Hepatocyte (in vitro differentiated cells): ENCODE results near the gene BCAS3. TPM values are rescaled to one million over a fixed set of nuclear protein-coding genes. Genes with fewer than 3 reads are reported as not detected.

Experiments
- DNase-seq: peaks from one replicate; pipeline ENCODE4 v3.0.0-alpha.2; 2016; ENCODE audit warnings: low spot score
- H2AFZ ChIP-seq: fragments of 200-600 bp; sonication (generic); 2 replicates; pipeline ENCODE4 v1.6.0; 2016; ENCODE audit warnings: antibody characterized with exemption, mild to moderate bottlenecking
- H3K27ac ChIP-seq: fragments of 200-600 bp; sonication (generic); 2 replicates; pipeline ENCODE4 v1.5.1; 2016; ENCODE audit warnings: mild to moderate bottlenecking
- H3K27me3 ChIP-seq: fragments of 200-600 bp; sonication (generic); 2 replicates; pipeline ENCODE4 v1.6.1; 2016
- H3K36me3 ChIP-seq: fragments of 200-600 bp; sonication (generic); replicated peaks from 2 replicates; pipeline ENCODE4 v1.5.1; 2016; ENCODE audit warnings: low read depth; ENCODE audit not compliant: insufficient read depth
- H3K4me1 ChIP-seq: fragments of 200-600 bp; sonication (generic); 2 replicates; pipeline ENCODE4 v1.5.1; 2016; ENCODE audit warnings: mild to moderate bottlenecking, moderate library complexity; ENCODE audit not compliant: insufficient read depth
- H3K4me2 ChIP-seq: fragments of 200-600 bp; sonication (generic); 2 replicates; pipeline ENCODE4 v1.6.0; 2016
- H3K4me3 ChIP-seq: fragments of 200-600 bp; sonication (generic); 2 replicates; pipeline ENCODE4 v1.5.1; 2016; ENCODE audit warnings: mild to moderate bottlenecking
- H3K79me2 ChIP-seq: fragments of 200-600 bp; sonication (generic); 2 replicates; pipeline ENCODE4 v1.6.0; 2017; ENCODE audit warnings: mild to moderate bottlenecking
- H3K9me2 ChIP-seq: fragments of 200-600 bp; sonication (generic); replicated peaks from 2 replicates; pipeline ENCODE4 v1.6.0; 2017; ENCODE audit warnings: mild to moderate bottlenecking; ENCODE audit not compliant: insufficient read depth
- H3K9me3 ChIP-seq: fragments of 200-600 bp; sonication (generic); 2 replicates; pipeline ENCODE4 v1.5.1; 2016; ENCODE audit warnings: low read depth, mild to moderate bottlenecking
- H4K20me1 ChIP-seq: fragments of 200-600 bp; sonication (generic); 2 replicates; pipeline ENCODE4 v1.6.0; 2016; ENCODE audit warnings: mild to moderate bottlenecking; ENCODE audit not compliant: insufficient read depth, poor library complexity, severe bottlenecking
- CTCF ChIP-seq: fragments of 200-600 bp; sonication (generic); IDR thresholded peaks from 2 replicates; pipeline ENCODE4 v1.5.1; 2016; ENCODE audit warnings: antibody characterized with exemption, mild to moderate bottlenecking; ENCODE audit not compliant: poor library complexity
- EZH2 ChIP-seq: fragments of 200-600 bp; sonication (generic); IDR thresholded peaks from 2 replicates; pipeline ENCODE4 v1.6.1; 2016; ENCODE audit warnings: antibody characterized with exemption, mild to moderate bottlenecking, borderline replicate concordance
- EZH2phosphoT487 ChIP-seq: fragments of 200-600 bp; sonication (generic); IDR thresholded peaks from one replicate; pipeline ENCODE4 v1.6.1; 2018; ENCODE audit warnings: antibody characterized with exemption, mild to moderate bottlenecking, low read depth, moderate library complexity; ENCODE audit not compliant: unreplicated experiment, severe bottlenecking
- WGBS: methylation state at CpG from one replicate; pipeline ENCODE4 v1.1.6; 2016; ENCODE audit warnings: low lambda C conversion rate; ENCODE audit errors: missing lambda C conversion rate; 5-methylcytosine and 5-hydroxymethylcytosine counted together
- polyA plus RNA-seq: library from polyadenylated mRNA; unstranded; fragments of >200 nt; fragmentation: Nextera tagmentation; extraction: Ambion mirVana; gene quantifications from 2 replicates; pipeline ENCODE4 v1.2.1, GENCODE V29; 2016
- total RNA-seq: library from RNA; depleted of rRNA; stranded (reverse); fragments of >200 nt; gene quantifications from 2 replicates; pipeline ENCODE4 v1.2.3, GENCODE V29; 2014

Gene BCAS3
- total and polyA plus RNA-seq, 2 experiments from 2014 or later: 16.5 to 58.8 TPM

GRCh38 chr17:61384692-61385576, 707.3 kb downstream of the BCAS3 start:
- H3K36me3 ChIP-seq: no peaks in the 10 kb centered on the region
- peak; percentile 68 for DNase-seq
- H3K79me2 ChIP-seq: peaks cover 15% of the 10 kb centered on the region
- no peak overlapping the region for H2AFZ ChIP-seq
- H3K4me2 ChIP-seq: peak overlapping the region; percentile 41
- H3K9me3 ChIP-seq: no peaks in the 10 kb centered on the region
- no peak for TF ChIP-seq CTCF
- no peak for TF ChIP-seq EZH2
- no peak for TF ChIP-seq EZH2phosphoT487
- no peaks in the 10 kb centered on the region for H4K20me1 ChIP-seq
- H3K27me3 ChIP-seq: no peaks in the 10 kb centered on the region
- H3K4me1 ChIP-seq: peaks cover 33% of the 10 kb centered on the region
- no peak overlapping the region for H3K4me3 ChIP-seq
- no peaks in the 10 kb centered on the region for H3K9me2 ChIP-seq
- peak overlapping the region; percentile 74 for H3K27ac ChIP-seq
- 70% methylated on average over 13 of the region's 13 CpGs for WGBS

GRCh38 chr17:61385577-61386236, 708.1 kb downstream of the BCAS3 start:
- H3K4me1 ChIP-seq: peaks cover 33% of the 10 kb centered on the region
- H3K27me3 ChIP-seq: no peaks in the 10 kb centered on the region
- peak overlapping the region; percentile 60 for H3K27ac ChIP-seq
- H3K36me3 ChIP-seq: no peaks in the 10 kb centered on the region
- no peak overlapping the region for H3K4me3 ChIP-seq
- WGBS: 92% methylated on average over 11 of the region's 15 CpGs
- no peak for TF ChIP-seq EZH2
- no peak for TF ChIP-seq CTCF
- no peak for TF ChIP-seq EZH2phosphoT487
- H3K79me2 ChIP-seq: peaks cover 20% of the 10 kb centered on the region
- no peaks in the 10 kb centered on the region for H4K20me1 ChIP-seq
- DNase-seq: no peak
- H2AFZ ChIP-seq: no peak overlapping the region
- no peaks in the 10 kb centered on the region for H3K9me3 ChIP-seq
- no peaks in the 10 kb centered on the region for H3K9me2 ChIP-seq
- H3K4me2 ChIP-seq: no peak overlapping the region

GRCh38 chr17:61386251-61386650, 708.6 kb downstream of the BCAS3 start:
- Histone ChIP-seq H3K9me3 (no peaks in the 10 kb centered on the region), H4K20me1 (no peaks in the 10 kb centered on the region), H3K79me2 (peaks cover 20% of the 10 kb centered on the region), H3K4me2 (no peak overlapping the region), H3K27ac (no peak overlapping the region), H3K9me2 (no peaks in the 10 kb centered on the region), H3K36me3 (no peaks in the 10 kb centered on the region), H2AFZ (no peak overlapping the region), H3K4me1 (peaks cover 33% of the 10 kb centered on the region), H3K4me3 (no peak overlapping the region), H3K27me3 (no peaks in the 10 kb centered on the region)
- no peak for DNase-seq
- WGBS: 96% methylated on average over 6 of the region's 6 CpGs
- TF ChIP-seq CTCF (no peak), EZH2 (no peak), EZH2phosphoT487 (no peak)
